LNCaP clone FGC (cell line): Measurements from ENCODE around the gene MATN3.
A peak's percentile ranks its signal among the peaks of the same experiment; 100 is the strongest.
"Not testable (repeated sequence)": the region's sequence is repeated elsewhere in the genome, so short reads cannot be mapped to it uniquely, and the experiment has no call there.

Experiments
- DNase-seq: peaks from one replicate; pipeline ENCODE4 v3.0.0-alpha.2; 2011; ENCODE audit warnings: low read depth
- H3K4me3 ChIP-seq: 2 replicates; pipeline ENCODE4 v1.5.1; 2011; ENCODE audit warnings: mild to moderate bottlenecking, low read depth, low read length, control low read depth
- TF ChIP-seq, protein P1 (sequence below): IDR thresholded peaks from 2 replicates; pipeline ENCODE4 v1.5.1; 2012; ENCODE audit warnings: mild to moderate bottlenecking; ENCODE audit not compliant: control insufficient read depth, insufficient read depth; ENCODE audit errors: extremely low read depth

MATN3 gene

GRCh38 chr2:20048488-20049448 is 36.3 kb upstream of the MATN3 start:
- no peak for DNase-seq
- peak overlapping the region; percentile 93 for H3K4me3 ChIP-seq
- TF ChIP-seq, protein P1, sequence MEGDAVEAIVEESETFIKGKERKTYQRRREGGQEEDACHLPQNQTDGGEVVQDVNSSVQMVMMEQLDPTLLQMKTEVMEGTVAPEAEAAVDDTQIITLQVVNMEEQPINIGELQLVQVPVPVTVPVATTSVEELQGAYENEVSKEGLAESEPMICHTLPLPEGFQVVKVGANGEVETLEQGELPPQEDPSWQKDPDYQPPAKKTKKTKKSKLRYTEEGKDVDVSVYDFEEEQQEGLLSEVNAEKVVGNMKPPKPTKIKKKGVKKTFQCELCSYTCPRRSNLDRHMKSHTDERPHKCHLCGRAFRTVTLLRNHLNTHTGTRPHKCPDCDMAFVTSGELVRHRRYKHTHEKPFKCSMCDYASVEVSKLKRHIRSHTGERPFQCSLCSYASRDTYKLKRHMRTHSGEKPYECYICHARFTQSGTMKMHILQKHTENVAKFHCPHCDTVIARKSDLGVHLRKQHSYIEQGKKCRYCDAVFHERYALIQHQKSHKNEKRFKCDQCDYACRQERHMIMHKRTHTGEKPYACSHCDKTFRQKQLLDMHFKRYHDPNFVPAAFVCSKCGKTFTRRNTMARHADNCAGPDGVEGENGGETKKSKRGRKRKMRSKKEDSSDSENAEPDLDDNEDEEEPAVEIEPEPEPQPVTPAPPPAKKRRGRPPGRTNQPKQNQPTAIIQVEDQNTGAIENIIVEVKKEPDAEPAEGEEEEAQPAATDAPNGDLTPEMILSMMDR: no peak

DNA sequence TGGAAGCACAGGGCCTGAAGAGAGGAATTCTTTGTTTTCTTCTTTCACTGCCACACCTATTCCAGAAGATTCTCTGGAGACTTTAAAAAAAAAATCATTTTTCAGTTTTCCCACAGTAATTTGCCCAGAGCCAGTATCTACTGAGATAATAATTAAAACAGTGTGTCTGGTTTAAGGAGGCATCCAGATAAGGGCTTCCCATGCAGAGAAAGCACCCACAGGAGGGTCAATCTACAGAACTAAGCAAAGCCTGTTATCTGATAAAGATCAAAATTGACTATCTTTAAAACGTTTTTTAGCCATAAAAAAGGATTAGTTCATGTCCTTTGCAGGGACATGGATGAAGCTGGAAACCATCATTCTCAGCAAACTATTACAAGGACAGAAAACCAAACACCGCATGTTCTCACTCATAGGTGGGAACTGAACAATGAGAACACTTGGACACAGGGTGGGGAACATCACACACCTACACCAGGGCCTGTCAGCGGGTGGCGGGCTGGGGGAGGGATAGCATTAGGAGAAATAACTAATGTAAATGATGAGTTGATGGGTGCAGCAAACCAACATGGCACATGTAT is 33.3 kb upstream of the MATN3 start:
- not testable (repeated sequence) for DNase-seq, H3K4me3 ChIP-seq

- H3K4me3 ChIP-seq: no peak overlapping the region
- TF ChIP-seq, protein P1: no peak
- no peak for DNase-seq
Measured at GRCh38 chr2:20044778-20045177, 32.3 kb upstream of the MATN3 start.

DNA sequence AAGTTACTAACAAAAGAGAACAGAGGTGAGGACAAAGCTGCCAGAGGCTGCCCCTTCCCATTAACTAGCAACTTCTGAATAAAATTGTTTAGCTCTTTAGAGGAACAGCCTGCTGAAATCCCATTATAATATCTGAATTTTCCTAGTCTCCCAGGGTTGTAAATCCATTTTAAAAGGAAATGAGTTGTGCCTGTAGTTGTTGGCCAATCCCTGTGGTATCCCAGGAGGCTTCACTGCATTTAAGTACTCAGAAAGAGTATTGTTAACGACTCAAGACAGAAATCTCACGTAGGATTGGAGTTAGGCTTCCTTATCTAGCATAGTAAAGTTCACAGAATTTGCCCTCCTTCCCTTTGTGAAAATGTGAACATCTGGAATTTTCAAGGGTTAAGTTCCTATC is 30.1 kb upstream of the MATN3 start:
- DNase-seq: no peak
- TF ChIP-seq, protein P1: no peak
- no peak overlapping the region for H3K4me3 ChIP-seq

DNA sequence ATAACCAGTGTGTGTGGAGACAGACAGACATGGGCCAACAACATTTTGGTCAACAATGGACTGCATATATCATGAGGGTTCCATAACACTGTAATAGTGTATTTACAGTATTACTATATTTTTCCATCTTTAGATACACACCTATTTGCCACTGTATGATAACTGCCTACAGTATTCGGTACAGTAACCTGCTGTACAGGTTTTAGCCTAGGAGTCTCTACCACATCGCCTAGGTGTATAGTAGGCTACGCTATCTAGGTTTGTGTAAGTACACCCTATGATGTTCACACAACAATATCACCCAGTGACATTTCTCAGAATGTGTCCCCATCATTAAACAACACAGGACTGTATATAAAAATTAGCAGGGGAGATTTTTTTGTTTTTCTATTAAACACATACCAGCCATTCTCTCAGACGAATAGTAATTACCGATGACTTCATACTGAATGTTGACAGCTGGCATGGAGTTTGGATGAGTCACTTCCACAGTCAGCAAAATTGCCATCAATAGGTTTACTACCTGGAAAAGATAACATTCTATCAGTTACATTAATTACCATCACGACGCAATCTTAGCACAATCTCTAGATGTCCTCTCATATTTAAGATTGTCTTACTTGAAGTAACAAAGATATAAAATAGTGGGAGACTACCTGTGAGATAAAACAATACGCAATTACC is 28.2 kb upstream of the MATN3 start:
- TF ChIP-seq, protein P1: no peak
- DNase-seq: no peak
- no peak overlapping the region for H3K4me3 ChIP-seq

DNA sequence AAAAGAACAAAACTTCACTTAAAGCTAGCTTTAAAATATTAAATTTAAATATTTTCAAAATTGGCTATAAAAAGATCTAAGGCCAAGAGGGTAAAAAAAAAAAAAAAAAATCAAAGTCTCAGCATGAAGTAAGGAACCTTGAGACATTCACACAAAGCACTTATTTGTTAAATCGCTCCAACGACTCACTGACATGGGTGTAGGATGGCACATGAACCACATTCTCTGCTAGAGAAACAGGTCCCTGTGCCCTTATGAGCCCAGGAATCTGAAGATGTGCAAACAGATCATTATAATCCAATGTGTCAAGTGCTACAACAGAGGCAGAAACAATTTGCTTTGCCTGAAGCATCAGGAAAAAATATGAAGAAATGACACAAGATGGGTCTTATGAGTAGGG is 25.2 kb upstream of the MATN3 start:
- no peak for DNase-seq
- no peak overlapping the region for H3K4me3 ChIP-seq
- TF ChIP-seq, protein P1: no peak
